HG03280 (cell line): ENCODE measurements around the gene ASPM.
A peak's percentile ranks its signal among the peaks of the same experiment; 100 is the strongest.

Experiments
- ATAC-seq: cut with Tn5 transposase; IDR thresholded peaks from one replicate; pipeline ENCODE4 v1.9.1; 2021; ENCODE audit warnings: mild to moderate bottlenecking, moderate library complexity; ENCODE audit not compliant: unreplicated experiment

Gene ASPM

GRCh38 chr1:197146101-197147095 lies at the start of gene ASPM:
Gene ASPM, minus strand, starts transcription at chr1:197146669. Its CDS starts 232 bp downstream, at chr1:197146437.
- ATAC-seq: peak; percentile 99

GRCh38 chr1:197195100-197195499 lies 48.6 kb upstream of the ASPM start:
- ATAC-seq: no peak

DNA sequence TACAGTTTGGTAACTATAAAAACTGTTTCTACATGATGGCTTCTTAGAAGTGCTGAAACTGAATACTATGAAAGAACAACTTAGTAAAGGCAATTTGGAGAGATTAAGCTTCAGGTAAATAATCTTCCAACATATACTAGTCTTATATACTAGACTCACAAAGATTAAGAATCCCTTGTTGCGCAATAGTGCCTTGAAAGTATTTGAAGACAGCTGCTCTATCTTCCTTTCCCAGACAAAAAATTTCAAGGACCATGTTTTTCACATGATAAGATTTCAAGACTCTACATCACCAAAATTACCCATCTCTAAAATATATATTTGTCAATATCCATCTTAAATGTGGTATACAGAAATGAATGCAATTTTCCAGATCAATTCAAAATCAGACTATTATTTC lies 37.7 kb upstream of the ASPM start:
- ATAC-seq: no peak

GRCh38 chr1:197183195-197183748 lies 36.8 kb upstream of the ASPM start:
- ATAC-seq: no peak

GRCh38 chr1:197182716-197183115 lies 36.2 kb upstream of the ASPM start:
- no peak for ATAC-seq

DNA sequence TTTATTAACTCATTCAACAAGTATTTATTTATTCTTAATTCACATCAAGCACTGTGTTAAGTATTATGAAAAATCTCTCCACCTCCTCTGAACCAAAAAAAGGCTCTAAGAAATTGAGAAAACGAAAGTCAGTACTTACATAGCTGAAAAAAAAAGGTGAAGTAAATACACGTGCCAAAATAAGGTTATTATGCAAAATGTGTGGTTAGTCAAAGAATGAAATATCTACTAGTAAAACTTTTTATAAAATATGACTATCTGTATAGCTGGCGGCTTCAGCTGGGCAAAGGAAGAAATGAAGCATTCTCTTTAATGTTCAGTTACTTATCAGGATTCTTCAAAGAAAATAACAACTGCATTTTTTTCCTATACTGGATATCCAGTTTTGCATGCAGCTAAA lies 35.5 kb upstream of the ASPM start:
- peak; percentile 78 for ATAC-seq

GRCh38 chr1:197180252-197180878 lies 33.9 kb upstream of the ASPM start:
- ATAC-seq: peak; percentile 58

DNA sequence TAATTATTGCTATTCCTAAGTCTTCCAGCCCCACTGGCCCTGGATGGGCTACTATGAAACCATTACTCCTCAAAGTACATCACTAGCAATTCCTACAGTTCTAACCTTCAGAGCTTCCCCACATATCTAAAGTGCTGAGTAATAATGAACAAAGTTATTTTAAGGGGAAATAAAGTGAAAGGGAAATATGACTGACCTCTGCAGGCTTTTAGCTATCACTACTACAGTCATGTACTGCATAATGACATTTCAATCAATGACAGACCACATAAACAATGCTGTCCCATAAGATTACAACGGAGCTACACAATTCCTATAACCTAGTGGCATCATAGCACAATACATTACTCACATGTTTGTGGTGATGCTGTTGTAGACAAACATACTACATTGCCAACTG lies 32.5 kb upstream of the ASPM start:
- ATAC-seq: no peak

- ATAC-seq: no peak
Observed at GRCh38 chr1:197174818-197175217, 28.3 kb upstream of the ASPM start.

DNA sequence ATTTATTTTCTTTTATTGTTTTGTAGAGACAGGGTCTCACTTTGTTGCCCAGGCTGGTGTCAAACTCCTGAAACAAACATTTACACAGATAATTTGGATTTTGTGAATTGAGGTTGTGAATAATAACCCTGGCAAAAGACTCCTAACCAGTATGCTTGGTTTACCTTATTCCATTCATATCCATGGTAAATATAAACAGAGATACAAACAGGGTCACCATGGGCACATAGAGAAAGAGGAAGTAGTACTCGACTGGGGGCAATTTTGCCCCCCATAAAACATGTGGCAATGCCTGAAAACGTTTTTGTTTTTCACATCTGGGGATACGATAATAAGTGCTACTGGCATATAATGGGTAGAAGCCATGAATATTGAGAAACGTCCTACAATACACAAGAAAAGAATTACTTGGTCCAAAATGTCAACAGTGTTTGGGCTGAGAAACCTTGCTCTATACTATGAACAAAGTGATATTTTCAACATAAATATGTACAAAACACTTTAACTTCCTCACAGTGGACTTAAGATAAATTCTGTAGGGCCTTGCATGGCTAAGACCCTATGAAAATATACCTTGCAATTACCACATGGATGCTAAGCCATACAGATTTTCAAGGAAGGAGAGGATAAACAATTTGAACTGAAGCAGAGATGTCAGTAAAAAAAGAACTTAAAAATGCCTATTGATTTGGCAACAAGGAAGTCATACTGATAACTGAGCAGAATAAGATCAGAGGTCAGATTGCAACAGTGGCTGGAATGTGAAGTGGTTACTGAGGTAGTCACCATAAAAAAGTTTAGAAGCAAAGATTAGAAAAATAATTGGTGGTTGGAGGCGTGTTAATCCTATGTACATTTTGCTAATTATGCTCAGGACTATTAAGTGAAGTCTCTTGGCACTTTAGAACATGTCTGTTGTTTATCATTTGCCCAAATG lies 27.4 kb upstream of the ASPM start:
- no peak for ATAC-seq

DNA sequence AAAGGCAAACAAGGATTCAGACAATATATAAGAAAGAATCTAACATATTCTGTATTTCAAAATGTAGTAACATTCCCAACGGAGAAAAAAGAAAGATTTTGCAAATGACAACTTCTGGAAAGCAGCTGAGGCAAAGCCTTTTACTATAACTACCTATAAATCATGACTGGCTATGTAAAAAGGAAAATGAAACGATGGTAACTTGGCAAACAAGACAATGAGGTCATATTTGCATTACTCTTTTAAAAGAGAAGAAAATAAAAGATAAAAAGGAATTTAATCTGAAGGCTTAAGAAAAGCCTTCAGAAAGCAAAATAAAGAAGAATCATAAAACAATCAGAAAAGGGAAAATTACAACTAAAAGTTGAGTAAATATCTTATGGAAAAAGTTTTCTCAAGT lies 25.1 kb upstream of the ASPM start:
- no peak for ATAC-seq

GRCh38 chr1:197170538-197170937 lies 24.1 kb upstream of the ASPM start:
- no peak for ATAC-seq

GRCh38 chr1:197159461-197159860 lies 13.0 kb upstream of the ASPM start:
- ATAC-seq: no peak

DNA sequence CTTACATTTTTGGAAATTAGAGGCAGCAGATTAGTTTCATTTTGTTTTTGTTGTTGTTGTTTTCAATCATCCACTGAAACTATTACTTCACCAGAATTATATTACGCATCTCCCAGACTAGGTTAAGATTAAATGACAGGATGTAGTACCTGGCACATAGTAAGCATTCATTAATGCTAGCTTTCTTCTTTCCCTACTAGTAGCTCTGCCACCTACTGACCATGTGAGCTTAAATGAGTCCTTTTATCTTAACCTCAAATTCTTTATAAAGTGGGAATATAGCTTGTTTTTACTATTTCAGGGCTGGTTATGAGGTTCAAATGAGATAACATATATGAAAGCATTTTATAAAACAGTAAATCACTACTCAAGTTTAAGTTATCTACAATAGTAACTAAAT lies 10.2 kb upstream of the ASPM start:
- ATAC-seq: no peak

DNA sequence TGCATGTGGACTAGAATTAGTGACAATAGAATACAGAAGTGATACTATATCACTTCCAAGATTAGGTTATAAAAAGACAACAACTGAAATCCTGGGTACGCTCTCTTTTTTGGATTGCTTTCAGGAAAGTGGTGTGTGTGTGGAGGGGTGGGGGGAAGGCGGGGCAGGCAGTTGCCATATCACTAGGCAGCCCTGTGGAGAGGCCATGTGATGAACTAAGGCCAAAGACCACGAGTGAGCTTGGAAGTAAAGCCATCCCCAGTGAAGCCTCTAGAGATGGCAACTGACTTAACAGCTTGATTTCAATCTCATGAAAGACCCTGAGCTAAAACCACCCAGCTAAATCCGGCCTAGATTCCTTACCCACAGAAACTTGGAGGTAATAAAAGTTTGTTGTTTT lies 6.2 kb upstream of the ASPM start:
- no peak for ATAC-seq

DNA sequence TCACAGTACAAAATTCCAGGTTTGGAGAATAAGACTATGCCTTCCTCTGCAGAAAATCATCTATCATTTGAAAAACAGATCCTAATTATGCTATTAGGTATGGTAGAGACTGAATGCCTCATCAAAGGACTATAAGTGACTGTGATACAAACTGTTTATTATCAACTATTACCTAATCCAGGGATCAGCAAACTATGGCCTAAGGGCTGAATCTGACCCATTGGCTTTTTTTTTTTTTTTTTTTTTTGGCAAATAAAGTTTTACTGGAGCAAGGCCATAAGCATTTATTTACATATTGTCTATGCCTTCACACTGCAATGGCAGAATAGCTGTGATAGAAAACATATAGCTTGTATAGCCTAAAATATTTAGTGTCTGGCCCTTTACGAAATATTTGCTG lies 4.7 kb upstream of the ASPM start:
- ATAC-seq: no peak

- no peak for ATAC-seq
Observed at GRCh38 chr1:197150336-197151005, 4.0 kb upstream of the ASPM start.

DNA sequence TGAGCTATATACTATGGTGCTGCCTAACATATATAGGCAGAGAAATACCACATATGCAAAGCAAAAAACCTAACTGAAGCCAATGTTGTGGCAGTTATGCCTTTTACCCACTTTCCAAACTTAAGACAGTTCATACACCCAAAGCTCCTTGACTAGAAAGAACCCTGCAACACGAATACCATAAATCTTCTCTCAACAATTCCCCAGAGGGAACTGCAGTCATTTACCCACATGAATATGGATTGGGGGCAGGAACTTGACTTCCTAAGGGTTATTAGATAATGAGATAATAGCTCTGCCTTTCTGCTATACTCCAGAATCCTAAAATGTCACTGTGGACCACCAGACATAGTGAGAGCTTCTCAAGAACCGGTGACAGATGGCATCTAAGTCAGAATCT lies 2.9 kb upstream of the ASPM start:
- ATAC-seq: no peak

DNA sequence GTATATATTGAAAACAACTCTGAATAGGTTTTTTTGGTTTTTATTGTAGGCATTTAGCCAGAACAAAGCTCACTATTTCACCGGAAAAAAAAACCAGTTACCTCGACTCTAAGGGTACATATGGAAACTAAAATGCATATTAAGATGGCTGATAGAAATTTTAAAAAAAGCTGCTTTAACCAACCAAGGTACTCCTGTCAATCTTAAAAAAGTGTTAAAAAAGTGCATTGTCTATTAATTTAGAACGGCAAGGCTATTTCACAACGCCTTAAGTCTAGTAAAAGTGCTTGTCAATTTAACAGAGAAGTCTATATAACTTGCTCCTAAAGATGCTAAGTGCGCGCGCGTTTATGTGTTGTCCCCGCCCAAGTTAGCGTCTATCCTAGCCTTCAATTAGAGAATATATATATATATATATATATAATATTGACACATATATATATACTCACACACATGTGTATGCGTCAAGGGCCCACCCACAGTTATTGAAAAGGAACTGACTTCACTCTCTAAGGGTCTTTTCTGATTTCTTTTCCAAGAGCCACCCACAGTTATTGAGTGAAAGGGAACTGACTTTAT lies 934 bp downstream of the ASPM start:
- no peak for ATAC-seq
